Neural cell (in vitro differentiated cells): ENCODE measurements around the gene AGTPBP1. TPM values are rescaled to one million over a fixed set of nuclear protein-coding genes. Genes with fewer than 3 reads are reported as not detected.
A peak's percentile ranks its signal among the peaks of the same experiment; 100 is the strongest.

Source experiments
- H2AFZ ChIP-seq: fragments of 200-600, 300-800 bp; sonication (generic), shearing (Covaris generic); 2 replicates; pipeline ENCODE4 v1.6.0; 2014; ENCODE audit warnings: low read depth, mild to moderate bottlenecking, antibody characterized with exemption, low read length, moderate library complexity
- H3F3A ChIP-seq: fragments of 200-600 bp; shearing (Covaris generic); 2 replicates; pipeline ENCODE4 v1.6.1; 2016; ENCODE audit warnings: mild to moderate bottlenecking, moderate library complexity, mixed read lengths, antibody characterized with exemption, low read length; ENCODE audit not compliant: insufficient read depth, poor library complexity, severe bottlenecking
- H3K27ac ChIP-seq: fragments of 200-600, 300-800 bp; sonication (generic), shearing (Covaris generic); 2 replicates; pipeline ENCODE4 v1.5.1; 2014; ENCODE audit warnings: mild to moderate bottlenecking, low read length, moderate library complexity
- H3K27me3 ChIP-seq: fragments of 300-800, 200-600 bp; sonication (generic), shearing (Covaris generic); 2 replicates; pipeline ENCODE4 v1.6.0; 2014; ENCODE audit warnings: mild to moderate bottlenecking, low read depth, low read length, moderate library complexity; ENCODE audit not compliant: insufficient read depth
- H3K36me3 ChIP-seq: fragments of 300-800, 200-600 bp; sonication (generic), shearing (Covaris generic); 2 replicates; pipeline ENCODE4 v1.5.1; 2014; ENCODE audit warnings: mild to moderate bottlenecking, antibody characterized with exemption, low read length, moderate library complexity; ENCODE audit not compliant: insufficient read depth
- H3K4me2 ChIP-seq: fragments of 300-800, 200-600 bp; sonication (generic), shearing (Covaris generic); 2 replicates; pipeline ENCODE4 v1.6.0; 2014; ENCODE audit warnings: mild to moderate bottlenecking, low read length
- H3K4me3 ChIP-seq: fragments of 300-800, 200-600 bp; sonication (generic), shearing (Covaris generic); 2 replicates; pipeline ENCODE4 v1.5.1; 2014; ENCODE audit warnings: mild to moderate bottlenecking, low read length, moderate library complexity
- H3K79me2 ChIP-seq: fragments of 200-600 bp; shearing (Covaris generic); replicated peaks from 2 replicates; pipeline ENCODE4 v1.6.0; 2014; ENCODE audit warnings: mild to moderate bottlenecking, low read length, moderate library complexity; ENCODE audit not compliant: insufficient read depth
- H3K9ac ChIP-seq: fragments of 300-800, 200-600 bp; sonication (generic), shearing (Covaris generic); 2 replicates; pipeline ENCODE4 v1.6.1; 2016; ENCODE audit warnings: mild to moderate bottlenecking, low read length, mixed read lengths
- H3K9me2 ChIP-seq: fragments of 200-600 bp; shearing (Covaris generic); 2 replicates; pipeline ENCODE4 v1.6.1; 2016; ENCODE audit warnings: mild to moderate bottlenecking, low read length, mixed read lengths; ENCODE audit not compliant: insufficient read depth
- H3K9me3 ChIP-seq: fragments of 200-600, 300-800 bp; sonication (generic), shearing (Covaris generic); 2 replicates; pipeline ENCODE4 v1.6.1; 2016; ENCODE audit warnings: mild to moderate bottlenecking, mixed run types, low read length, moderate library complexity, mixed read lengths
- H4K20me1 ChIP-seq: fragments of 200-600 bp; shearing (Covaris generic); 2 replicates; pipeline ENCODE4 v1.6.1; 2016; ENCODE audit warnings: mild to moderate bottlenecking, mixed run types; ENCODE audit not compliant: insufficient read depth
- EP300 ChIP-seq: fragments of 450-650 bp; conservative IDR thresholded peaks from 2 replicates; pipeline ENCODE4 v1.6.1; 2014; ENCODE audit warnings: antibody characterized with exemption, mild to moderate bottlenecking, moderate library complexity; ENCODE audit not compliant: poor library complexity, severe bottlenecking
- EZH2 ChIP-seq: fragments of 200-600, 300-800 bp; shearing (Covaris generic), sonication (generic); IDR thresholded peaks from 2 replicates; pipeline ENCODE4 v1.6.1; 2014; ENCODE audit warnings: antibody characterized with exemption, low read length, borderline replicate concordance, mild to moderate bottlenecking; ENCODE audit not compliant: insufficient read depth, poor library complexity, severe bottlenecking
- MXI1 ChIP-seq: fragments of 450-650 bp; conservative IDR thresholded peaks from 2 replicates; pipeline ENCODE4 v1.6.1; 2014; ENCODE audit warnings: antibody characterized with exemption, mild to moderate bottlenecking; ENCODE audit not compliant: poor library complexity, severe bottlenecking
- POLR2AphosphoS5 ChIP-seq: IDR thresholded peaks from 2 replicates; pipeline ENCODE4 v1.6.1; 2012
- RAD21 ChIP-seq: fragments of 450-650 bp; conservative IDR thresholded peaks from 2 replicates; pipeline ENCODE4 v1.6.1; 2014; ENCODE audit warnings: antibody characterized with exemption, mild to moderate bottlenecking, moderate library complexity
- REST ChIP-seq: IDR thresholded peaks from 2 replicates; pipeline ENCODE4 v1.6.1; 2012; ENCODE audit warnings: borderline replicate concordance
- SMC3 ChIP-seq: fragments of 450-650 bp; conservative IDR thresholded peaks from 2 replicates; pipeline ENCODE4 v1.6.1; 2014; ENCODE audit warnings: antibody characterized with exemption, mild to moderate bottlenecking, moderate library complexity; ENCODE audit not compliant: poor library complexity
- TAF1 ChIP-seq: IDR thresholded peaks from 2 replicates; pipeline ENCODE4 v1.6.1; 2012; ENCODE audit warnings: low read depth
- polyA plus RNA-seq: library from polyadenylated mRNA; depleted of rRNA; stranded (reverse); fragments of >200 nt; gene quantifications from 2 replicates; pipeline ENCODE4 v1.2.3, GENCODE V29; 2014
- TF ChIP-seq, protein P1 (sequence below): fragments of 450-650 bp; IDR thresholded peaks from 2 replicates; pipeline ENCODE4 v1.5.1; 2014; ENCODE audit warnings: antibody characterized with exemption, mild to moderate bottlenecking, moderate library complexity; ENCODE audit not compliant: poor library complexity, severe bottlenecking

AGTPBP1 gene
- polyA plus RNA-seq, 1 donor from 2014 or later = 90.7 TPM

- Histone ChIP-seq H3K4me2 (no peak overlapping the region), H4K20me1 (no peaks in the 10 kb centered on the region), H2AFZ (no peak overlapping the region), H3K4me3 (no peak overlapping the region), H3F3A (no peaks in the 10 kb centered on the region), H3K9me3 (no peaks in the 10 kb centered on the region), H3K27me3 (no peaks in the 10 kb centered on the region), H3K27ac (no peak overlapping the region), H3K9me2 (no peaks in the 10 kb centered on the region), H3K36me3 (no peaks in the 10 kb centered on the region), H3K9ac (no peak overlapping the region), H3K79me2 (no peaks in the 10 kb centered on the region)
- TF ChIP-seq TAF1 (no peak), MXI1 (no peak), EZH2 (no peak), POLR2AphosphoS5 (no peak), RAD21 (peak; percentile 83), EP300 (no peak), SMC3 (peak; percentile 89), REST (no peak)
- TF ChIP-seq, protein P1, sequence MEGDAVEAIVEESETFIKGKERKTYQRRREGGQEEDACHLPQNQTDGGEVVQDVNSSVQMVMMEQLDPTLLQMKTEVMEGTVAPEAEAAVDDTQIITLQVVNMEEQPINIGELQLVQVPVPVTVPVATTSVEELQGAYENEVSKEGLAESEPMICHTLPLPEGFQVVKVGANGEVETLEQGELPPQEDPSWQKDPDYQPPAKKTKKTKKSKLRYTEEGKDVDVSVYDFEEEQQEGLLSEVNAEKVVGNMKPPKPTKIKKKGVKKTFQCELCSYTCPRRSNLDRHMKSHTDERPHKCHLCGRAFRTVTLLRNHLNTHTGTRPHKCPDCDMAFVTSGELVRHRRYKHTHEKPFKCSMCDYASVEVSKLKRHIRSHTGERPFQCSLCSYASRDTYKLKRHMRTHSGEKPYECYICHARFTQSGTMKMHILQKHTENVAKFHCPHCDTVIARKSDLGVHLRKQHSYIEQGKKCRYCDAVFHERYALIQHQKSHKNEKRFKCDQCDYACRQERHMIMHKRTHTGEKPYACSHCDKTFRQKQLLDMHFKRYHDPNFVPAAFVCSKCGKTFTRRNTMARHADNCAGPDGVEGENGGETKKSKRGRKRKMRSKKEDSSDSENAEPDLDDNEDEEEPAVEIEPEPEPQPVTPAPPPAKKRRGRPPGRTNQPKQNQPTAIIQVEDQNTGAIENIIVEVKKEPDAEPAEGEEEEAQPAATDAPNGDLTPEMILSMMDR = peak; percentile 86
These were observed 131.5 kb downstream of the AGTPBP1 start for GRCh38 chr9:85610074-85610860.

DNA sequence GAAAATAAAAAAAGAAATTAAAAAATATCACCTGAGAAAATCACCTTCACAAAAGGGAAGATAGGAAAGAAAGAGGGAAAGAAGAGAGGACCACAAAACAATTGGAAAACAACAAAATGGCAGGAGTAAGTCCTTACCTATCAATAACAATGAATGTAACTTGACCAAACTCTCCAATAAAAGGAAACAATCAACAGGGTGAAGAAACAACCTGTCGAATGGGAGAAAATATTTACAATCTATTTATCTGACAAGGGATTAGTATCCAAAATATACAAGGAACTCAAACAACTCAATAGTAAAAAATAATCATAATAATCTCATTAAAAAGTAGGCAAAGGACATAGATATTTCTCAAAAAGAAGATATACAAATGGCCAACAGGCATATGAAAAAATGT is 135.8 kb downstream of the AGTPBP1 start:
- Histone ChIP-seq H3K4me2 (no peak overlapping the region), H4K20me1 (no peaks in the 10 kb centered on the region), H3K9ac (no peak overlapping the region), H3K79me2 (no peaks in the 10 kb centered on the region), H3K27me3 (no peaks in the 10 kb centered on the region), H3K4me3 (no peak overlapping the region), H3K27ac (no peak overlapping the region), H3K9me2 (no peaks in the 10 kb centered on the region), H2AFZ (no peak overlapping the region), H3K9me3 (no peaks in the 10 kb centered on the region), H3F3A (no peaks in the 10 kb centered on the region), H3K36me3 (no peaks in the 10 kb centered on the region)
- no peak for TF ChIP-seq SMC3
- no peak for TF ChIP-seq EZH2
- TF ChIP-seq EP300 = no peak
- TF ChIP-seq RAD21 = no peak
- no peak for TF ChIP-seq REST
- no peak for TF ChIP-seq TAF1
- TF ChIP-seq POLR2AphosphoS5 = no peak
- TF ChIP-seq MXI1 = no peak
- TF ChIP-seq, protein P1 = no peak
